CD4-positive, alpha-beta T cell treated with Interleukin-6 at 100 ng/mL for 8 hours (primary cell): Measurements from ENCODE around the gene TFEC.
"Not testable (repeated sequence)": the region's sequence is repeated elsewhere in the genome, so short reads cannot be mapped to it uniquely, and the experiment has no call there.

Experiments used
- DNase-seq: peaks from one replicate; pipeline ENCODE4 v3.0.0-alpha.2; 2020; ENCODE audit warnings: mixed read lengths, low spot score

Gene TFEC

DNA sequence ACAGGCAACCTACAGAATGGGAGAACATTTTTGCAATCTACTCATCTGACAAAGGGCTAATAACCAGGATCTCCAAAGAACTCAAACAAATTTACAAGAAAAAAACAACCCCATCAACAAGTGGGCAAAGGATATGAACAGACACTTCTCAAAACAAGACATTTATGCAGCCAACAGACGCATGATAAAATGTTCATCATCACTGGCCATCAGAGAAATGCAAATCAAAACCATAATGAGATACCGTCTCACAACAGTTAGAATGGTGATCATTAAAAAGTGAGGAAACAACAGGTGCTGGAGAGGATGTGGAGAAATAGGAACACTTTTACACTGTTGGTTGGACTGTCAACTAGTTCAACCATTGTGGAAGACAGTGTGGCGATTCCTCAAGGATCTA, 100.8 kb downstream of the TFEC start:
- DNase-seq = not testable (repeated sequence)

DNA sequence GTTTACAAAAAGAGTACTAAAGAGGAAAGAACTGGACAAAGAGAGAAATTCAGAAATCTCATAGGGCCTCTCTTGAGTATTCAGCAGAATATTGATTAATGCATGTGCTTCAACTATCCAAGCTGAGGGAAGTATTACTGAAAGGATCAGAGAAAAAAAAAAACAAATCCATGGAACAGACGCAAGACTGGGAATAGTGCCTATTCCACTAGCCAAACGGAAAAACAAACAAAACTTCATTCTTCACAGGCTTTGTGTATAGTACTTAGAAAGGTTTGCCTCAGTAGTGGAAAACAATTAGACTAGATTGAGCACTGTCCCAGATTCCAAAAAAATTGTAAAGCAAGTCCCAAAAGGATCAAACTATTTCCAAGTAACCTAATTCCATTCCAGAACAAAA, 106.2 kb downstream of the TFEC start:
- DNase-seq = no peak

GRCh38 chr7:115920367-115920766, 110.2 kb downstream of the TFEC start:
- no peak for DNase-seq

DNA sequence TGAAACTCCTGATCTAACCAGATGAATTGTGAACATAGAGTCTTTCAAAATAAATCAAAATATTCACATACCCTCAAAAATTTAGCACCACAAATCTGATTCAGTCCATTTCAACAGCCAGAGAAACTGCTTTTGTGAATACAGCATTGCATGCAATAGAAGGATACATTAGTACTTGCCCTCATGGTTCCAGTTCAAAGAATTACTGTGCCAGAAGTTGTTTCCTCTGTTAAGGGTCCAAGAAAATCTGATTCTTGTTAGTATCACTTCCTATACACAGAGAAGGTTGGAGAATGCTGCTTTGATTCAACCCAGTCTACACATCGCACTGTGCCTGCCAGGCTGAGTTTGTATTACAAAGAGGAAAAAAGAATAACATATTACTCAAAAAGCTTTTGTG, 115.6 kb downstream of the TFEC start:
- no peak for DNase-seq

DNA sequence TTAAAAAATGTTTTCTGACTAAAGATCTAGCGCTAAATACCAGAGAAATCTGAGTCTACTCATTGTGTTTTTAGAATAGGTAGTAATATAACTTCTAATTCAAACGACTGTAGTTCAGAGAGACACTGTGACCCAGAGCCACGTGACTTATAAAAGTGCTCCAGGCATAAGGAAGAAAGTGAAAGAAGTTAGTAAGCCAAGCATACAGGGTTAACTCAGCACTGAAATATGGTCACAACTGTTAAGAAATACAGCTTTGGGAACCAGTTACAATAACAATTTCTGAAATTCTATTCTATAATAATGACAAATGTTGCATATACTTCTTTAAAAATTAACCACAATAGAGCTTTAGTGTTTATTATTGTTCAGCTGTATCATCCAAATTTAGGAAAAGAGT, 119.1 kb downstream of the TFEC start:
- DNase-seq = no peak

GRCh38 chr7:115910541-115911164, 119.9 kb downstream of the TFEC start:
- no peak for DNase-seq

DNA sequence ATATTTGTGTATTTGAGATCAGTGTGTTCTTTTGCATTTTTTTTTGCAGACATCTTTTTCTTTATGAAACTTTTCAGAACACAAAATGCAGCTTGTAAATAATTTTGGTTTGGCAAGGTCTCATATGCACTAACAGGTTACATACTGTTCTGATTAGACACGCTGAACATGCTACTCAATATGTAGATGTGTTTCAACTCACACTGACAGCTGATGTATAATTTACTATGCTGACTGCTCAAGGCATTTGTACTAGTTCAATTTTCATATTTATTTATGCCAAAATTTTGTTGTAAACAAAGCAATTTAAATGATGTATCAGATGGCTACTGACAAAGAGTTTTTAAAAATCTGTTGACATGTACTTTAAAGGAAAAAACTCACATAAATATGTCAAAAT, 123.8 kb downstream of the TFEC start:
- no peak for DNase-seq

DNA sequence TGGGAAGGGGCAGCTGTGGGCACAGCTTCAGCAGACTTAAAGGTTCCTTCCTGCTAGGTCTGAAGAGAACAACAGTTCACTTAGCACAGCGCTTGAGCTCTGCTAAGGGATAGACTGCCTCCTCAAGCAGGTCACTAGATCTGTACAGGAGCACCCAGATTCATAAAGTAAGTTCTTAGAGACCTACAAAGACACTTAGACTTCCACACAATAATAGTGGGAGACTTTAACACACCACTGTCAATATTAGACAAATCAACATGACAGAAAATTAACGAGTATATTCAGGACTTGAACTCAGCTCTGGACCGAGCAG, 140.9 kb downstream of the TFEC start:
- no peak for DNase-seq

- DNase-seq = no peak
These were observed 141.4 kb downstream of the TFEC start for GRCh38 chr7:115888981-115889668.

DNA sequence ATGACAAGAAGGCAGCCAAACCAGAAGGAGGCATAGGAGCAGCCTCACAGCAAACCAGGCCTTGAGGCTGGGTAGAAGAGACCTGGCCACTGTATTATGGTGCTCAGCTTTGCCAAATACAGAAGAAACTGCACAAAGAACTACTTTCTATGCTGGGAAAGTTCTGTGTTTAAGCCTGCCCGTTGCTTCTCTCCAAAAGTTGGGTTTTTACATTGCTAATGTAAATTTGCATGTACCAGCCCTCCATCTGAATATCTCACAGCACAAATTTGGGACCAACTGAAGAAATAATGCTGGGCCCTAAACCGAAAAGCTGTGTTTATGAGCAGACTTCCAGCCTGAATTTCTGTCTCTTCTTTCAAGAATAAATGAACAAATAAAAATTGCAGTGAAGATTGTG, 145.0 kb downstream of the TFEC start:
- DNase-seq = no peak
